Activated CD8-positive, alpha-beta memory T cell treated with anti-CD3 and anti-CD28 coated beads, Interleukin-2, amount 50 U/mL, for 24 hours (primary cell): ENCODE measurements around the gene HDAC9.

Source experiments
- DNase-seq: peaks from one replicate; pipeline ENCODE4 v3.0.0-alpha.2; 2020; ENCODE audit errors: extremely low read depth

HDAC9 gene

GRCh38 chr7:18558503-18558902 is 63.0 kb downstream of the HDAC9 start:
- no peak for DNase-seq

- no peak for DNase-seq
Observed at GRCh38 chr7:18558910-18559309, 63.4 kb downstream of the HDAC9 start.

- DNase-seq: no peak
Observed at GRCh38 chr7:18559756-18560155, 64.2 kb downstream of the HDAC9 start.

GRCh38 chr7:18564779-18565178 is 69.2 kb downstream of the HDAC9 start:
- DNase-seq: no peak

- no peak for DNase-seq
Observed at GRCh38 chr7:18565337-18565736, 69.8 kb downstream of the HDAC9 start.

GRCh38 chr7:18566205-18566604 is 70.7 kb downstream of the HDAC9 start:
- no peak for DNase-seq

- no peak for DNase-seq
Observed at GRCh38 chr7:18566829-18567228, 71.3 kb downstream of the HDAC9 start.

- DNase-seq: no peak
Observed at GRCh38 chr7:18570441-18570840, 74.9 kb downstream of the HDAC9 start.

GRCh38 chr7:18570890-18571478 is 75.4 kb downstream of the HDAC9 start:
- DNase-seq: no peak

- DNase-seq: no peak
Observed at GRCh38 chr7:18572154-18572553, 76.6 kb downstream of the HDAC9 start.

- DNase-seq: no peak
Observed at GRCh38 chr7:18572885-18573284, 77.3 kb downstream of the HDAC9 start.

GRCh38 chr7:18573410-18574234 is 78.1 kb downstream of the HDAC9 start:
- no peak for DNase-seq

GRCh38 chr7:18574235-18574540 is 78.6 kb downstream of the HDAC9 start:
- no peak for DNase-seq

GRCh38 chr7:18574676-18575075 is 79.1 kb downstream of the HDAC9 start:
- DNase-seq: no peak

- DNase-seq: no peak
Observed at GRCh38 chr7:18575622-18576572, 80.3 kb downstream of the HDAC9 start.

GRCh38 chr7:18577096-18577771 is 81.7 kb downstream of the HDAC9 start:
- DNase-seq: no peak

- no peak for DNase-seq
Observed at GRCh38 chr7:18579698-18580097, 84.1 kb downstream of the HDAC9 start.

- no peak for DNase-seq
Observed at GRCh38 chr7:18580950-18581349, 85.4 kb downstream of the HDAC9 start.

- DNase-seq: no peak
Observed at GRCh38 chr7:18583305-18583704, 87.8 kb downstream of the HDAC9 start.

- no peak for DNase-seq
Observed at GRCh38 chr7:18590241-18590640, 94.7 kb downstream of the HDAC9 start.

- no peak for DNase-seq
Observed at GRCh38 chr7:18590744-18591340, 95.3 kb downstream of the HDAC9 start.
